Measurements from ENCODE around the gene GNAQ. TPM values are rescaled to one million over a fixed set of nuclear protein-coding genes. Genes with fewer than 3 reads are reported as not detected.
A peak's percentile ranks its signal among the peaks of the same experiment; 100 is the strongest.

GNAQ gene
- total RNA-seq, 6 donors from 2014 or later: 50.3 to 117 (median 94.3) TPM

- H3K27me3 ChIP-seq: no peaks in the 10 kb centered on the region
- TF ChIP-seq POLR2AphosphoS5 (IDR thresholded peaks at IDR 0.05) (no peak), POLR2A (IDR thresholded peaks at IDR 0.05) (no peak), CTCF (IDR thresholded peaks at IDR 0.05) (no peak), EP300 (IDR thresholded peaks at IDR 0.05) (no peak)
- H3K27ac ChIP-seq: peak overlapping the region in 1 of 4 donors; percentile 19
- H3K4me1 ChIP-seq: peaks cover 25 to 36% (median 29%) of the 10 kb centered on the region in 4 donors
- WGBS, 2 donors: 74 to 76% methylated on average over 2 of the region's 2 CpGs
- DNase-seq (no peak), ATAC-seq (ENCODE audit: low FRiP score in 2 of 2) (no peak)
- no peaks in the 10 kb centered on the region for H3K9me3 ChIP-seq
- no peak overlapping the region for H3K4me3 ChIP-seq
- peaks cover 0 to 13% (median 0%) of the 10 kb centered on the region in 4 donors for H3K36me3 ChIP-seq
These were observed 225.8 kb downstream of the GNAQ start for GRCh38 chr9:77805810-77806209.

- Histone ChIP-seq H3K27ac (peak overlapping the region in 3 of 4 donors; percentile 44 to 49 (median 45)), H3K9me3 (no peaks in the 10 kb centered on the region), H3K4me1 (peaks cover 28 to 34% (median 28%) of the 10 kb centered on the region in 4 donors), H3K4me3 (no peak overlapping the region), H3K36me3 (no peaks in the 10 kb centered on the region), H3K27me3 (no peaks in the 10 kb centered on the region)
- ATAC-seq (ENCODE audit: low FRiP score in 2 of 2): no peak
- no peak for DNase-seq
- WGBS, 2 donors: 82 to 86% methylated on average over 1 of the region's 1 CpG
- TF ChIP-seq POLR2AphosphoS5 (IDR thresholded peaks at IDR 0.05) (no peak), CTCF (IDR thresholded peaks at IDR 0.05) (no peak), EP300 (IDR thresholded peaks at IDR 0.05) (no peak), POLR2A (IDR thresholded peaks at IDR 0.05) (no peak)
These were observed 228.2 kb downstream of the GNAQ start for GRCh38 chr9:77803423-77803822.

GRCh38 chr9:77802515-77803293 is 228.9 kb downstream of the GNAQ start:
- 60 to 61% methylated on average over 7 of the region's 7 CpGs for WGBS, 2 donors
- TF ChIP-seq POLR2A (IDR thresholded peaks at IDR 0.05) (no peak), CTCF (IDR thresholded peaks at IDR 0.05) (no peak), POLR2AphosphoS5 (IDR thresholded peaks at IDR 0.05) (no peak), EP300 (IDR thresholded peaks at IDR 0.05) (no peak)
- peaks cover 0 to 1% (median 0%) of the 10 kb centered on the region in 4 donors for H3K36me3 ChIP-seq

GRCh38 chr9:77802064-77802463 is 229.5 kb downstream of the GNAQ start:
- Histone ChIP-seq H3K27me3 (no peaks in the 10 kb centered on the region), H3K4me3 (no peak overlapping the region), H3K4me1 (peaks cover 21 to 29% (median 25%) of the 10 kb centered on the region in 4 donors), H3K9me3 (no peaks in the 10 kb centered on the region), H3K27ac (peak overlapping the region in 1 of 4 donors; percentile 45), H3K36me3 (peaks cover 0 to 8% (median 0%) of the 10 kb centered on the region in 4 donors)
- no peak for TF ChIP-seq POLR2A (IDR thresholded peaks at IDR 0.05)
- no peak for TF ChIP-seq POLR2AphosphoS5 (IDR thresholded peaks at IDR 0.05)
- TF ChIP-seq EP300 (IDR thresholded peaks at IDR 0.05): no peak
- no peak for TF ChIP-seq CTCF (IDR thresholded peaks at IDR 0.05)
- ATAC-seq (ENCODE audit: low FRiP score in 2 of 2) (no peak), DNase-seq (no peak)
- 93 to 94% methylated on average over 3 of the region's 3 CpGs for WGBS, 2 donors

More at GRCh38 chr9:77802515-77803293, 228.9 kb downstream of the GNAQ start:
- no peaks in the 10 kb centered on the region for H3K9me3 ChIP-seq
- no peaks in the 10 kb centered on the region for H3K27me3 ChIP-seq
- H3K4me3 ChIP-seq: no peak overlapping the region
- ATAC-seq (ENCODE audit: low FRiP score in 2 of 2): no peak
- peak overlapping the region in 3 of 4 donors; percentile 44 to 49 (median 45) for H3K27ac ChIP-seq
- no peak for DNase-seq
- H3K4me1 ChIP-seq: peaks cover 21 to 34% (median 27%) of the 10 kb centered on the region in 4 donors

Data from upper lobe of left lung (tissue), 6 donors.